AG04449 (cell line): Measurements from ENCODE around the gene SYT1.

ENCODE experiments used
- CTCF ChIA-PET: fragments of 350-600 bp; formaldehyde crosslinking; extraction: SDS; loops from one replicate; lab custom pipeline; 2021; ENCODE audit warnings: antibody characterized with exemption; lab: Yijun Ruan, JAX
- POLR2A ChIA-PET: fragments of 400-600, 350-600 bp; formaldehyde crosslinking; extraction: SDS; loops from one replicate; lab custom pipeline; 2020; ENCODE audit warnings: antibody characterized with exemption, inconsistent platforms; lab: Yijun Ruan, JAX
- DNase-seq: peaks from one replicate; pipeline ENCODE4 v3.0.0-alpha.2; 2010; ENCODE audit warnings: low read depth, low spot score
- H3K4me3 ChIP-seq: 2 replicates; pipeline ENCODE4 v1.5.1; 2011; ENCODE audit warnings: low read depth, mild to moderate bottlenecking, control low read depth, low read length
- CTCF ChIP-seq: IDR thresholded peaks from one replicate; pipeline ENCODE4 v1.5.1; 2011; ENCODE audit warnings: mild to moderate bottlenecking, moderate library complexity, low read length, control low read depth, inconsistent platforms; ENCODE audit not compliant: insufficient read depth; ENCODE audit errors: missing control alignments

The SYT1 gene

GRCh38 chr12:79411791-79412190 lies 547.2 kb downstream of the SYT1 start:
- no peak overlapping the region for H3K4me3 ChIP-seq
- TF ChIP-seq CTCF, result no peak
- no peak for DNase-seq
- CTCF ChIA-PET, result interaction anchor here (0.6 to 1.3 kb wide), 4 partner anchors 8 to 860 kb away, joined by 3 to 7 read pairs (median 4); no protein-coding TSS in a partner anchor
- POLR2A ChIA-PET, result no interaction called here

GRCh38 chr12:79413796-79414195 lies 549.2 kb downstream of the SYT1 start:
- POLR2A ChIA-PET, result no interaction called here
- TF ChIP-seq CTCF, result no peak
- CTCF ChIA-PET, result interaction anchor here (2.1 kb wide), 1 partner anchor 134 kb away, joined by 8 read pairs; no protein-coding TSS in a partner anchor
- H3K4me3 ChIP-seq, result no peak overlapping the region
- no peak for DNase-seq

- CTCF ChIA-PET, result interaction anchor here (2.1 kb wide), 1 partner anchor 134 kb away, joined by 8 read pairs; no protein-coding TSS in a partner anchor
- TF ChIP-seq CTCF, result no peak
- POLR2A ChIA-PET, result no interaction called here
- no peak overlapping the region for H3K4me3 ChIP-seq
- DNase-seq, result no peak
Measured at GRCh38 chr12:79414252-79414651, 549.7 kb downstream of the SYT1 start.

GRCh38 chr12:79415321-79415720 lies 550.7 kb downstream of the SYT1 start:
- no peak for DNase-seq
- TF ChIP-seq CTCF, result no peak
- H3K4me3 ChIP-seq, result no peak overlapping the region
- ChIA-PET CTCF (interaction anchor here (1.0 to 2.1 kb wide), 2 partner anchors 134 to 558 kb away, joined by 3 to 8 read pairs; no protein-coding TSS in a partner anchor), POLR2A (no interaction called here)

GRCh38 chr12:79415746-79416435 lies 551.3 kb downstream of the SYT1 start:
- ChIA-PET CTCF (interaction anchor here (1.0 to 5.7 kb wide), 3 partner anchors 8 to 557 kb away, joined by 3 to 36 read pairs (median 8); no protein-coding TSS in a partner anchor), POLR2A (no interaction called here)
- no peak for DNase-seq
- no peak for TF ChIP-seq CTCF
- H3K4me3 ChIP-seq, result no peak overlapping the region

GRCh38 chr12:79420146-79420618 lies 555.6 kb downstream of the SYT1 start:
- CTCF ChIA-PET, result interaction anchor here (0.7 to 5.7 kb wide), 29 partner anchors 8 to 769 kb away, joined by 3 to 36 read pairs (median 3); no protein-coding TSS in a partner anchor
- TF ChIP-seq CTCF, result peak; percentile 45
- DNase-seq, result peak; percentile 93
- no peak overlapping the region for H3K4me3 ChIP-seq
- POLR2A ChIA-PET, result interaction anchor here (1.1 to 1.7 kb wide), 2 partner anchors 10 to 127 kb away, joined by 3 to 17 read pairs; no protein-coding TSS in a partner anchor
